ENCODE measurements around the gene OR2V1. TPM values are rescaled to one million over a fixed set of nuclear protein-coding genes. Genes with fewer than 3 reads are reported as not detected.

Gene OR2V1
- total and polyA plus RNA-seq, 8 donors: not detected

DNA sequence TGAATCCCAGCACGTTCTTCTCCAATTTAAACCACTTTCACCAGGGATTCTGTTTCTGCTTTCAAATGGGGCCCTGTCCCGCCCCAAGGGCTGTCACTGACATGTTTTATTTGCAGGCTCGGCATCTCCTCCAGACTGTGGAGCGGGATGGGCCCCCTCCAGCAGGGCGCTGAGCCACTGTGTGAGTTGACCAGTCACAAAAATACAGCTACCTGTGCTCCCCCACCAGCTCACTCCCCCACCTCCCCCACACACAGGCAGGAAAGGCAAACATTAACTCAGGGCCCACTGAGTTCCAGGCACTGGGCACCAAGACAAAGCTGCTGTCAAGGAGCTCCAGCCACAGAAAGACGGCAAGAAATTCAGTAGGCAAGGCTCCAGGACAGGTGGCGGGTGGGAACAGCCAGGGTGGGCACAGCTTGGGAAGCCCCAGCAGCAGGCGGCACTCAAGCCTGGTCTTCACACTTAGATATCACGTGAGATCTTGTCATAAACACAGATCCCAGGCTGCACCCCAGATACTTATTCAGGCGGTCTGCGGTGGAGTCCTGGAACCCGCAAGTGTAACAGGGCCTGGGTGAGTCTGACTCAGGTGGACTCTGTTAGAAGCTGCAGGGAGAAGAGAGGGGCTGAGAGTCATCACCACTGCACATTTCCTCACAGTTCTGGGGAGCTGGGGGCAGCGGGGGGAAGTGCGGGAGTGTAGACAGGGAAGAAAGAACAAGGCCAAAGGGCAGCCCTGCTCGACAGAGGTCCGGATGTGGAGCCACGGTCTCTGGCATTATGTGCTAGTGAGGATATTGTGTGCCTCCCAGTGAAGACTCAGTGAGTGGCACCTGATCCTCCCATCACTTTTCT lies 44.7 kb downstream of the OR2V1 start:
- Histone ChIP-seq H3K36me3 (no peaks in the 10 kb centered on the region), H3K4me1 (no peaks in the 10 kb centered on the region), H3K4me3 (no peak overlapping the region), H3K27ac (no peak overlapping the region), H3K27me3 (peaks cover 0 to 49% (median 0%) of the 10 kb centered on the region in 3 donors), H3K9me3 (peaks cover 0 to 7% (median 2%) of the 10 kb centered on the region in 4 donors)
- 44 to 59% (median 55%) methylated on average over 16 to 17 of the region's 17 CpGs for WGBS, 5 donors
- no peak for DNase-seq
- TF ChIP-seq, protein P1, sequence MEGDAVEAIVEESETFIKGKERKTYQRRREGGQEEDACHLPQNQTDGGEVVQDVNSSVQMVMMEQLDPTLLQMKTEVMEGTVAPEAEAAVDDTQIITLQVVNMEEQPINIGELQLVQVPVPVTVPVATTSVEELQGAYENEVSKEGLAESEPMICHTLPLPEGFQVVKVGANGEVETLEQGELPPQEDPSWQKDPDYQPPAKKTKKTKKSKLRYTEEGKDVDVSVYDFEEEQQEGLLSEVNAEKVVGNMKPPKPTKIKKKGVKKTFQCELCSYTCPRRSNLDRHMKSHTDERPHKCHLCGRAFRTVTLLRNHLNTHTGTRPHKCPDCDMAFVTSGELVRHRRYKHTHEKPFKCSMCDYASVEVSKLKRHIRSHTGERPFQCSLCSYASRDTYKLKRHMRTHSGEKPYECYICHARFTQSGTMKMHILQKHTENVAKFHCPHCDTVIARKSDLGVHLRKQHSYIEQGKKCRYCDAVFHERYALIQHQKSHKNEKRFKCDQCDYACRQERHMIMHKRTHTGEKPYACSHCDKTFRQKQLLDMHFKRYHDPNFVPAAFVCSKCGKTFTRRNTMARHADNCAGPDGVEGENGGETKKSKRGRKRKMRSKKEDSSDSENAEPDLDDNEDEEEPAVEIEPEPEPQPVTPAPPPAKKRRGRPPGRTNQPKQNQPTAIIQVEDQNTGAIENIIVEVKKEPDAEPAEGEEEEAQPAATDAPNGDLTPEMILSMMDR (IDR thresholded peaks at IDR 0.05): no peak
- no peak for TF ChIP-seq POLR2AphosphoS5 (IDR thresholded peaks at IDR 0.05)
- no peak for TF ChIP-seq POLR2A (IDR thresholded peaks at IDR 0.05)
- TF ChIP-seq EP300 (IDR thresholded peaks at IDR 0.05): no peak
- intact Hi-C loops (cut with DNase I; ENCODE audit: low total_unique reads): no loop called here

DNA sequence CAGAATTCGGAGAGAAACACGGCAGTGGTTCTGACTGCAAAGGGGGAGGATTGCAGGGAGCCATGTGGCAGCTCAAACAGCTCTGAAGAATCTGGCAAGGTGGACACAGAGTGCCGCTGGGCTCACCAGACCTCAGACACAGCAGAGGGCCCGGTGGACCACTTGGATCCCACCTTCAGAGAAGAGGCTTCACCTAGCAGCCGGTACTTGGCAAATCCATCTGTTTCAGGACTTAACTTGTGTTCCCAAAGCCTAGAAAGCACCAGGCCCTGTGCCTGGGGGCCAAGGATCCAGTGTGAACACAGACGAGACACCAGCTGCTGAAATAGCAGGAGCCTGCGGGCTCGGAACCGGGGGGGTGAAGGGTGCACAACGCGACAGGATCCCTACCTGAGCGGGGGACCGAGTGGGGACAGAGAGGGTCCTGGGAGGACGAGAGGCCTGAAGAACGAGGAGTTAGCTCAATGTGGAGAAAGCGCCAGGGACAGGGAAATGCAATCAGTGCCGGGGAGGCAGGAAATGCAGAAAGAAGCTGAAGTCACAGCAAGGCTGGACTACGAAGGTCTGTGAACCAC lies 46.3 kb downstream of the OR2V1 start:
- intact Hi-C loops (cut with DNase I; ENCODE audit: low total_unique reads): no loop called here
- Histone ChIP-seq H3K27ac (no peak overlapping the region), H3K9me3 (peaks cover 0 to 11% (median 2%) of the 10 kb centered on the region in 4 donors), H3K27me3 (peaks cover 0 to 53% (median 0%) of the 10 kb centered on the region in 3 donors), H3K36me3 (no peaks in the 10 kb centered on the region), H3K4me1 (no peaks in the 10 kb centered on the region), H3K4me3 (no peak overlapping the region)
- 44 to 64% (median 54%) methylated on average over 18 of the region's 18 CpGs for WGBS, 5 donors
- DNase-seq: no peak
- TF ChIP-seq POLR2AphosphoS5 (IDR thresholded peaks at IDR 0.05): no peak
- TF ChIP-seq, protein P1 (IDR thresholded peaks at IDR 0.05): no peak
- TF ChIP-seq POLR2A (IDR thresholded peaks at IDR 0.05): no peak
- TF ChIP-seq EP300 (IDR thresholded peaks at IDR 0.05): no peak

DNA sequence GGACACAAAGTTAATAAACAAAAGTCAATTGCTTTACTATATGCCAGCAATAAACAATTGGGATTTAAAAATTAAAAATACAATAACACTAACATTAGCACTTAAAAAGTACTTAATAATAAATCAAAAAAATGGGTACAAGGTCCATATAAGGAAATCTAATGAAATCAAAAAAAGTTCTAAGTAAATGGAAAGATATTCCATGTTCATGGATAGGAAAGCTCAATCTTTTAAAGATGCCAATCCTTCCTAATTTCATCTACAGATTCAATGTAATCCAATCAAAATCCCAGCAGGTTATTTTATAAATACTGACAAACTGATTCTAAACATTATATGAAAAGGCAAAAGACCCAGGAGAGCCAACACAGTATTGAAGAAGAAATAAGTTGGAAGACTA lies 49.0 kb downstream of the OR2V1 start:
- intact Hi-C loops (cut with DNase I; ENCODE audit: low total_unique reads): no loop called here
- TF ChIP-seq, protein P1 (IDR thresholded peaks at IDR 0.05): no peak
- no peak for TF ChIP-seq EP300 (IDR thresholded peaks at IDR 0.05)
- no peak for TF ChIP-seq POLR2AphosphoS5 (IDR thresholded peaks at IDR 0.05)
- TF ChIP-seq POLR2A (IDR thresholded peaks at IDR 0.05): no peak
- no peaks in the 10 kb centered on the region for H3K4me1 ChIP-seq
- H3K36me3 ChIP-seq: no peaks in the 10 kb centered on the region
- peaks cover 0 to 19% (median 8%) of the 10 kb centered on the region in 4 donors for H3K9me3 ChIP-seq
- H3K27me3 ChIP-seq: peaks cover 0 to 49% (median 0%) of the 10 kb centered on the region in 3 donors
- no peak for DNase-seq
- no peak overlapping the region for H3K4me3 ChIP-seq
- no peak overlapping the region for H3K27ac ChIP-seq

DNA sequence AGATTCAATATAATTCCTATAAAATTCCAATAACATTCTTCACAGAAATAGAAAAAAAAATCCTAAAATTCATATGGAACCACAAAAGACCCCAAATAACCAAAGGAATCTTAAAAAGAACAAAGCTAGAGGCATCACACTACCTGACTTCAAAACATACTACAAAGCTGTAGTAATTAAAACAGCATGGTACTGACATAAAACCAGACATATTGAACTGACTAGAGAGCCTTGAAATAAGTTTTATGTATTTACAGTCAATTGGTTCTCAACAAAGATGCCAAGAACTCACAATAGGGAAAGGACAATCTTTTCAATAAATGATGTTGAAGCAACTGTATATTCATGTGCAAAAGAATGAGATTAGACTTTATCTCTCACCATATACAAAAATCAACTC lies 54.0 kb downstream of the OR2V1 start:
- Histone ChIP-seq H3K27me3 (peaks cover 0 to 40% (median 13%) of the 10 kb centered on the region in 3 donors), H3K4me1 (no peaks in the 10 kb centered on the region), H3K36me3 (no peaks in the 10 kb centered on the region), H3K27ac (no peak overlapping the region), H3K9me3 (peaks cover 3 to 30% (median 23%) of the 10 kb centered on the region in 4 donors), H3K4me3 (no peak overlapping the region)
- no peak for DNase-seq
- TF ChIP-seq, protein P1 (IDR thresholded peaks at IDR 0.05): no peak
- intact Hi-C loops (cut with DNase I; ENCODE audit: low total_unique reads): no loop called here

Other genes starting within 250 kb of the OR2V1 start
- gene BTNL8, start 232.0 kb downstream of the OR2V1 start, total RNA-seq: 10 to 100 TPM in 2 of 5 donors, 1 to 10 TPM in 3; 2.2 to 22.0 (median 7.0) TPM
- 1 to 10 TPM in 1 of 3 donors, under 1 TPM in 2; 0.76 to 1.3 (median 0.80) TPM for gene BTNL8, start 232.0 kb downstream of the OR2V1 start, polyA plus RNA-seq
- gene BTNL3, start 142.3 kb downstream of the OR2V1 start, total RNA-seq: 10 to 100 TPM in 1 of 5 donors, 1 to 10 TPM in 1, under 1 TPM in 1, not detected in 2; 0.58 to 10.5 (median 2.2) TPM
- under 1 TPM; 0.31 to 0.61 (median 0.33) TPM for gene BTNL3, start 142.3 kb downstream of the OR2V1 start, polyA plus RNA-seq
- gene BTNL9, start 90.9 kb downstream of the OR2V1 start, total RNA-seq: 100 to 1,000 TPM in 1 of 5 donors, 10 to 100 TPM in 3, 1 to 10 TPM in 1; 3.5 to 108 (median 14.1) TPM
- 1 to 10 TPM; 3.8 to 8.7 (median 5.7) TPM for gene BTNL9, start 90.9 kb downstream of the OR2V1 start, polyA plus RNA-seq
- not detected for gene OR2V2, start 16.4 kb upstream of the OR2V1 start, total RNA-seq
- not detected for gene OR2V2, start 16.4 kb upstream of the OR2V1 start, polyA plus RNA-seq
- gene TRIM7, start 74.0 kb upstream of the OR2V1 start, total RNA-seq: 1 to 10 TPM in 3 of 5 donors, under 1 TPM in 1, not detected in 1; 0.45 to 7.5 (median 3.4) TPM
- gene TRIM7, start 74.0 kb upstream of the OR2V1 start, polyA plus RNA-seq: 10 to 100 TPM in 1 of 3 donors, 1 to 10 TPM in 1, under 1 TPM in 1; 0.93 to 20.4 (median 3.4) TPM
- gene TRIM41, start 92.1 kb upstream of the OR2V1 start, total RNA-seq: 10 to 100 TPM in 4 of 5 donors, 1 to 10 TPM in 1; 2.3 to 70.4 (median 10.3) TPM
- 10 to 100 TPM; 13.8 to 26.1 (median 18.2) TPM for gene TRIM41, start 92.1 kb upstream of the OR2V1 start, polyA plus RNA-seq
- 1,000 to 10,000 TPM in 3 of 5 donors, 100 to 1,000 TPM in 2; 814 to 2,131 (median 1,334) TPM for gene RACK1, start 112.7 kb upstream of the OR2V1 start, total RNA-seq
- 1,000 to 10,000 TPM; 2,190 to 3,034 (median 2,228) TPM for gene RACK1, start 112.7 kb upstream of the OR2V1 start, polyA plus RNA-seq
- 10 to 100 TPM; 11.9 to 29.9 (median 14.3) TPM for gene TRIM52, start 130.0 kb upstream of the OR2V1 start, total RNA-seq
- 1 to 10 TPM; 3.8 to 8.1 (median 3.9) TPM for gene TRIM52, start 130.0 kb upstream of the OR2V1 start, polyA plus RNA-seq
- not detected for gene OR4F3, start 236.1 kb upstream of the OR2V1 start, total RNA-seq
- not detected for gene OR4F3, start 236.1 kb upstream of the OR2V1 start, polyA plus RNA-seq